Stomach (tissue), 9 donors: ENCODE results near the gene ANLN. TPM values are rescaled to one million over a fixed set of nuclear protein-coding genes. Genes with fewer than 3 reads are reported as not detected.

Experiments
- DNase-seq, 2 donors: peaks; one replicate each; pipeline versions ENCODE4 v3.0.0 to v3.0.0-alpha.2; 2013 to 2019
- H3K27ac ChIP-seq, 5 donors: fragments of 200-600 bp in 4 of 5; sonication (generic) in 4 of 5; one replicate each; pipeline ENCODE4 v1.5.1; 2013 to 2019; ENCODE audit warnings: mild to moderate bottlenecking in 1 of 5, moderate library complexity in 1 of 5
- H3K27me3 ChIP-seq, 3 donors: fragments of 200-600 bp; sonication (generic); one replicate each; pipeline ENCODE4 v1.5.1; 2017 to 2019; ENCODE audit warnings: mixed run types in 1 of 3
- H3K36me3 ChIP-seq, 4 donors: fragments of 200-600 bp; sonication (generic); 1 replicate in 3 of 4; 2 replicates in 1 of 4; pipeline ENCODE4 v1.5.1; 2016 to 2019
- H3K4me1 ChIP-seq, 4 donors: fragments of 200-600 bp; sonication (generic); one replicate each; pipeline ENCODE4 v1.5.1; 2016 to 2019
- H3K4me3 ChIP-seq, 4 donors: fragments of 200-600 bp; sonication (generic) in 3 of 4; one replicate each; pipeline ENCODE4 v1.5.1; 2016 to 2019; ENCODE audit warnings: mild to moderate bottlenecking in 1 of 4
- H3K9me3 ChIP-seq, 4 donors: fragments of 200-600 bp; sonication (generic); one replicate each; pipeline ENCODE4 v1.5.1; 2016 to 2019
- EP300 ChIP-seq: sonication (generic); formaldehyde crosslinking; IDR thresholded peaks from one replicate; pipeline ENCODE4 v1.6.1; 2017; ENCODE audit warnings: antibody characterized with exemption
- POLR2A ChIP-seq, 4 donors: fragments of 450-650 bp; IDR thresholded peaks; one replicate each; pipeline ENCODE4 v1.6.1; 2016; ENCODE audit warnings: antibody characterized with exemption in 4 of 4, control low read depth in 2 of 4, mild to moderate bottlenecking in 1 of 4, moderate library complexity in 1 of 4
- POLR2AphosphoS5 ChIP-seq, 3 donors: sonication (generic); formaldehyde crosslinking; IDR thresholded peaks; one replicate each; pipeline ENCODE4 v1.6.1; 2016; ENCODE audit warnings: antibody characterized with exemption in 3 of 3
- WGBS, 5 donors: extraction: QIAGEN DNeasy Blood & Tissue Kit in 3 of 5; methylation state at CpG; one replicate each; pipeline versions ENCODE4 v1.1.5 to v1.1.7; 2013 to 2018; 5-methylcytosine and 5-hydroxymethylcytosine counted together
- intact Hi-C: fragments of 100-400 bp; cut with DNase I; formaldehyde crosslinking; loops from one replicate; pipeline ENCODE4 v1.15.1; 2023; ENCODE audit warnings: low total_unique reads
- polyA plus RNA-seq, 3 donors: library from polyadenylated mRNA; stranded (reverse); fragments of 200-250 nt; gene quantifications; one replicate each; pipeline ENCODE4 v1.2.3, GENCODE V29; 2013
- total RNA-seq, 5 donors: library from RNA; depleted of rRNA; stranded (reverse); fragments of >200 nt; gene quantifications; one replicate each; pipeline versions ENCODE4 v1.1.0 to v1.2.3, GENCODE V29; 2014 to 2016
- TF ChIP-seq, protein P1 (sequence below), 7 experiments: fragments of 450-650 bp in 4 of 7; fragments of 200-600 bp in 3 of 7; sonication (generic) in 3 of 7; IDR thresholded peaks; one replicate each; pipeline ENCODE4 v1.5.1; 2016 to 2019; ENCODE audit warnings: antibody characterized with exemption in 7 of 7, control low read depth in 2 of 7, mild to moderate bottlenecking in 1 of 7
- donor health status: healthy with polysubstance abuse.
- donor health status: Bipolar disorder and iron deficiency.
- donor health status: healthy.

Gene ANLN
- total and polyA plus RNA-seq, 8 donors = 3.5 to 25.2 (median 12.6) TPM

GRCh38 chr7:36468370-36469101 lies 78.9 kb downstream of the ANLN start:
- WGBS, 5 donors = 40 to 67% (median 54%) methylated on average over 2 of the region's 2 CpGs
- no peak overlapping the region for H3K27ac ChIP-seq
- no peaks in the 10 kb centered on the region for H3K27me3 ChIP-seq
- no peaks in the 10 kb centered on the region for H3K9me3 ChIP-seq
- intact Hi-C loops = no loop called here
- H3K4me3 ChIP-seq = no peak overlapping the region
- TF ChIP-seq, protein P1, sequence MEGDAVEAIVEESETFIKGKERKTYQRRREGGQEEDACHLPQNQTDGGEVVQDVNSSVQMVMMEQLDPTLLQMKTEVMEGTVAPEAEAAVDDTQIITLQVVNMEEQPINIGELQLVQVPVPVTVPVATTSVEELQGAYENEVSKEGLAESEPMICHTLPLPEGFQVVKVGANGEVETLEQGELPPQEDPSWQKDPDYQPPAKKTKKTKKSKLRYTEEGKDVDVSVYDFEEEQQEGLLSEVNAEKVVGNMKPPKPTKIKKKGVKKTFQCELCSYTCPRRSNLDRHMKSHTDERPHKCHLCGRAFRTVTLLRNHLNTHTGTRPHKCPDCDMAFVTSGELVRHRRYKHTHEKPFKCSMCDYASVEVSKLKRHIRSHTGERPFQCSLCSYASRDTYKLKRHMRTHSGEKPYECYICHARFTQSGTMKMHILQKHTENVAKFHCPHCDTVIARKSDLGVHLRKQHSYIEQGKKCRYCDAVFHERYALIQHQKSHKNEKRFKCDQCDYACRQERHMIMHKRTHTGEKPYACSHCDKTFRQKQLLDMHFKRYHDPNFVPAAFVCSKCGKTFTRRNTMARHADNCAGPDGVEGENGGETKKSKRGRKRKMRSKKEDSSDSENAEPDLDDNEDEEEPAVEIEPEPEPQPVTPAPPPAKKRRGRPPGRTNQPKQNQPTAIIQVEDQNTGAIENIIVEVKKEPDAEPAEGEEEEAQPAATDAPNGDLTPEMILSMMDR (IDR thresholded peaks at IDR 0.05) = no peak
- TF ChIP-seq POLR2A (IDR thresholded peaks at IDR 0.05) (no peak), EP300 (no peak), POLR2AphosphoS5 (IDR thresholded peaks at IDR 0.05) (no peak)
- no peak for DNase-seq
- no peaks in the 10 kb centered on the region for H3K36me3 ChIP-seq
- H3K4me1 ChIP-seq = peaks cover 0 to 4% (median 0%) of the 10 kb centered on the region in 4 donors

DNA sequence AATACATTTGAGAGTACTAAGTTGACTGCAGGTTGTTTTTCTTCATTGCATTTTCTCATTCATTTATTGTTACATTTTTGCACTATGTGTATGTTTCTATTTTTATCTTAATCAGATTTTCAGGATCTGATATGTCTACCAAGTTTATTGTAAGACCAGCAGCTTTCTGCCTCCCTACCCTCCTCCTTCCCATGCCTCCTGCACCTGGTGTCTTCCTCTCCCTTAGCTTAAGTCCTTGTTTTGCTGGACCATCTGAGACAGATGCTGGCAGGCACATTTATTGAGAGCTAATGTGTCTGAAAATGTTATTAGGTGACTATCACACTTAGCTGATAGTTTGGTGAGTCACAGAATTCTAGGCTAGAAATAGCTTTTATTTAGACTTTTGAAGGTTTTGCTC lies 79.6 kb downstream of the ANLN start:
- intact Hi-C loops = no loop called here
- DNase-seq = no peak
- TF ChIP-seq, protein P1 (IDR thresholded peaks at IDR 0.05) = no peak
- TF ChIP-seq EP300 = no peak
- TF ChIP-seq POLR2A (IDR thresholded peaks at IDR 0.05) = no peak
- no peak for TF ChIP-seq POLR2AphosphoS5 (IDR thresholded peaks at IDR 0.05)
- Histone ChIP-seq H3K36me3 (no peaks in the 10 kb centered on the region), H3K9me3 (no peaks in the 10 kb centered on the region), H3K4me1 (peaks cover 0 to 4% (median 0%) of the 10 kb centered on the region in 4 donors), H3K27ac (no peak overlapping the region), H3K27me3 (no peaks in the 10 kb centered on the region), H3K4me3 (no peak overlapping the region)

DNA sequence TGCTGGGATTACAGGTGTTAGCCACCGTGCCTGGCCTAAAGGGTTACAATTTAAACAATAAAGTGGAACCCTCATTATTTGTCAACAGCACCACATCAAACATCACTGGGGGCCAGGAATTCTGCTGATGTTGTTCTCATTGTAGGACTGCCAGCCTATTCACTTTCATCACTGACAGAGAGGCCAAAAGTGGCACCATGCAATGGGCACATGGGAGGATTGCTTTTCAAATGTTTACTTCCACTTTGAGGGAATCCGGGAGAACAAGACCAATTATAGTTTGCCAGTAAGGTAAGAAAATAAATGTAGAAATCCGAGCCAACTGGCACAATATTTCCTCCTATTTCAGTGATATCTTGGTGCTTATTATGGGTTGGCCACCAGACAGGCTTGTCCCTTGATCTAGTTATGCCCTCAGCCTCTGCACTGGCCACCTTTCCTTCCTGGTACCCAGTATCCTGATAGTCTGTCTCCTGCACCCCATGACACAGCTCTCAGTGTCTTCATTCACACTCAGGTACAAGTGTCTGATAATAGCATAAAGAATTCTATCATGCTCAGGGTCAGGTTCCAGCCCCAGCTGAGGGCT lies 82.6 kb downstream of the ANLN start:
- H3K9me3 ChIP-seq = no peaks in the 10 kb centered on the region
- H3K4me1 ChIP-seq = peaks cover 0 to 4% (median 0%) of the 10 kb centered on the region in 4 donors
- no peak overlapping the region for H3K4me3 ChIP-seq
- no peak for DNase-seq
- no peaks in the 10 kb centered on the region for H3K36me3 ChIP-seq
- TF ChIP-seq EP300 = no peak
- TF ChIP-seq, protein P1 (IDR thresholded peaks at IDR 0.05) = no peak
- no peak for TF ChIP-seq POLR2A (IDR thresholded peaks at IDR 0.05)
- no peak for TF ChIP-seq POLR2AphosphoS5 (IDR thresholded peaks at IDR 0.05)
- H3K27ac ChIP-seq = no peak overlapping the region
- intact Hi-C loops = no loop called here
- H3K27me3 ChIP-seq = no peaks in the 10 kb centered on the region
- 39 to 60% (median 57%) methylated on average over 3 of the region's 3 CpGs for WGBS, 5 donors

- Histone ChIP-seq H3K4me3 (no peak overlapping the region), H3K9me3 (no peaks in the 10 kb centered on the region), H3K36me3 (no peaks in the 10 kb centered on the region), H3K4me1 (peaks cover 0 to 4% (median 0%) of the 10 kb centered on the region in 4 donors), H3K27me3 (no peaks in the 10 kb centered on the region), H3K27ac (no peak overlapping the region)
- intact Hi-C loops = no loop called here
- peak; percentile 39 to 66 for DNase-seq
- no peak for TF ChIP-seq POLR2A (IDR thresholded peaks at IDR 0.05)
- TF ChIP-seq, protein P1 (IDR thresholded peaks at IDR 0.05) = peak in 2 of 7 experiments; percentile 14 to 25
- no peak for TF ChIP-seq EP300
- TF ChIP-seq POLR2AphosphoS5 (IDR thresholded peaks at IDR 0.05) = no peak
- WGBS, 5 donors = 70 to 75% (median 74%) methylated on average over 10 to 12 of the region's 12 CpGs
These were observed 84.0 kb downstream of the ANLN start for GRCh38 chr7:36473454-36474282.
